GM23338 (cell line): ENCODE results near the gene PIK3CB. TPM values are rescaled to one million over a fixed set of nuclear protein-coding genes. Genes with fewer than 3 reads are reported as not detected.

Experiments
- ATAC-seq: fragments of 200-7000 bp; cut with Tn5 transposase; 3 replicates; pipeline ENCODE4 v1.9.1; 2020
- DNase-seq: peaks from one replicate; pipeline ENCODE4 v3.0.0-alpha.2; 2015; ENCODE audit warnings: low spot score
- H2AFZ ChIP-seq: fragments of 200-600 bp; sonication (generic); 2 replicates; pipeline ENCODE4 v1.8.0; 2016; ENCODE audit warnings: antibody characterized with exemption, mild to moderate bottlenecking, moderate library complexity
- H3F3A ChIP-seq: fragments of 200-600 bp; sonication (generic); replicated peaks from 2 replicates; pipeline ENCODE4 v1.8.0; 2017; ENCODE audit warnings: antibody characterized with exemption, mixed run types, low read depth
- H3K27ac ChIP-seq: fragments of 200-600 bp; sonication (generic); 2 replicates; pipeline ENCODE4 v1.6.1; 2016; ENCODE audit warnings: low read depth
- H3K27me3 ChIP-seq: fragments of 200-600 bp; sonication (generic); 2 replicates; pipeline ENCODE4 v1.8.0; 2016; ENCODE audit warnings: mild to moderate bottlenecking, mixed run types, moderate library complexity; ENCODE audit not compliant: insufficient read depth
- H3K36me3 ChIP-seq: fragments of 200-600 bp; sonication (generic); 2 replicates; pipeline ENCODE4 v1.8.0; 2016; ENCODE audit warnings: mild to moderate bottlenecking; ENCODE audit not compliant: insufficient read depth
- H3K4me1 ChIP-seq: fragments of 200-600 bp; sonication (generic); 2 replicates; pipeline ENCODE4 v1.8.0; 2016; ENCODE audit warnings: mild to moderate bottlenecking, moderate library complexity; ENCODE audit not compliant: insufficient read depth
- H3K4me2 ChIP-seq: fragments of 200-600 bp; sonication (generic); 2 replicates; pipeline ENCODE4 v1.7.1; 2017; ENCODE audit warnings: mixed run types
- H3K4me3 ChIP-seq: fragments of 200-600 bp; sonication (generic); 2 replicates; pipeline ENCODE4 v1.6.1; 2016; ENCODE audit warnings: mixed run types
- H3K79me2 ChIP-seq: fragments of 200-600 bp; sonication (generic); replicated peaks from 2 replicates; pipeline ENCODE4 v1.8.0; 2017; ENCODE audit warnings: mild to moderate bottlenecking; ENCODE audit not compliant: insufficient read depth
- H3K9me2 ChIP-seq: fragments of 200-600 bp; sonication (generic); 2 replicates; pipeline ENCODE4 v1.8.0; 2017; ENCODE audit not compliant: insufficient read depth
- H4K20me1 ChIP-seq: fragments of 200-600 bp; sonication (generic); replicated peaks from 2 replicates; pipeline ENCODE4 v1.8.0; 2017; ENCODE audit warnings: mild to moderate bottlenecking; ENCODE audit not compliant: insufficient read depth
- H3K27ac Mint-ChIP-seq: 2 replicates; pipeline ENCODE4 v1.8.0; 2020; ENCODE audit warnings: inconsistent platforms, mild to moderate bottlenecking, moderate library complexity, mixed read lengths
- H3K27me3 Mint-ChIP-seq: 3 replicates; pipeline ENCODE4 v1.8.0; 2022; ENCODE audit warnings: low read depth, mild to moderate bottlenecking, moderate library complexity, mixed read lengths, inconsistent platforms; ENCODE audit not compliant: insufficient read depth, poor library complexity
- H3K36me3 Mint-ChIP-seq: 3 replicates; pipeline ENCODE4 v1.8.0; 2021; ENCODE audit warnings: low read depth, mild to moderate bottlenecking, inconsistent platforms, moderate library complexity, mixed read lengths
- H3K4me1 Mint-ChIP-seq: 3 replicates; pipeline ENCODE4 v1.8.0; 2020; ENCODE audit warnings: mild to moderate bottlenecking, inconsistent platforms, mixed read lengths
- H3K4me3 Mint-ChIP-seq: 3 replicates; pipeline ENCODE4 v1.8.0; 2021; ENCODE audit warnings: moderate library complexity, mild to moderate bottlenecking, inconsistent platforms, mixed read lengths
- H3K9me3 Mint-ChIP-seq: 3 replicates; pipeline ENCODE4 v1.8.0; 2020; ENCODE audit warnings: moderate library complexity, mild to moderate bottlenecking, inconsistent platforms, mixed read lengths
- CREB1 ChIP-seq: fragments of 250-450 bp; sonication (Bioruptor Pico); IDR thresholded peaks from 2 replicates; pipeline ENCODE4 v1.5.0; 2020; ENCODE audit warnings: low read depth, mild to moderate bottlenecking, moderate library complexity
- EZH2 ChIP-seq: fragments of 200-600 bp; sonication (generic); IDR thresholded peaks from one replicate; pipeline ENCODE4 v1.8.0; 2017; ENCODE audit warnings: antibody characterized with exemption, mild to moderate bottlenecking, low read depth; ENCODE audit not compliant: unreplicated experiment
- JUNB ChIP-seq: IDR thresholded peaks from one replicate; pipeline ENCODE4 v1.6.1; 2016; ENCODE audit warnings: antibody characterized with exemption; ENCODE audit not compliant: unreplicated experiment
- NANOG ChIP-seq: IDR thresholded peaks from 2 replicates; pipeline ENCODE4 v1.6.1; 2016; ENCODE audit warnings: antibody characterized with exemption, borderline replicate concordance
- POLR2AphosphoS5 ChIP-seq: IDR thresholded peaks from 2 replicates; pipeline ENCODE4 v1.6.1; 2016; ENCODE audit warnings: antibody characterized with exemption, low read depth
- STAT1 ChIP-seq: IDR thresholded peaks from one replicate; pipeline ENCODE4 v1.6.1; 2016; ENCODE audit warnings: antibody characterized with exemption; ENCODE audit not compliant: unreplicated experiment
- ZNF114 ChIP-seq: fragments of 250-450 bp; sonication (Bioruptor Pico); IDR thresholded peaks from 2 replicates; pipeline ENCODE4 v1.5.0; 2020; ENCODE audit warnings: mild to moderate bottlenecking, moderate library complexity
- ZNF331 ChIP-seq: fragments of 250-450 bp; sonication (Bioruptor Pico); IDR thresholded peaks from 2 replicates; pipeline ENCODE4 v1.5.0; 2020; ENCODE audit warnings: low read depth, mild to moderate bottlenecking, moderate library complexity
- polyA plus RNA-seq: library from polyadenylated mRNA; unstranded; fragments of >200 nt; fragmentation: Nextera tagmentation; extraction: Ambion mirVana; gene quantifications from 2 replicates; pipeline ENCODE4 v1.2.1, GENCODE V29; 2016
- total RNA-seq: library from RNA; depleted of rRNA; stranded (reverse); fragments of >200 nt; shearing (Covaris generic); gene quantifications from 2 replicates; pipeline ENCODE4 v1.2.3, GENCODE V29; 2014
- TF ChIP-seq, protein P1 (sequence below): fragments of 250-450 bp; sonication (Bioruptor Pico); IDR thresholded peaks from 2 replicates; pipeline ENCODE4 v1.5.0; 2020; ENCODE audit warnings: mild to moderate bottlenecking, moderate library complexity
- TF ChIP-seq, protein P2 (sequence below): IDR thresholded peaks from one replicate; pipeline ENCODE4 v1.6.1; 2018; ENCODE audit warnings: antibody characterized with exemption; ENCODE audit not compliant: unreplicated experiment
- TF ChIP-seq, protein P3 (sequence below): IDR thresholded peaks from 2 replicates; pipeline ENCODE4 v1.6.1; 2016; ENCODE audit warnings: antibody characterized with exemption

PIK3CB gene
- total and polyA plus RNA-seq, 2 experiments from 2014 or later, result 13.3 to 32.4 TPM

DNA sequence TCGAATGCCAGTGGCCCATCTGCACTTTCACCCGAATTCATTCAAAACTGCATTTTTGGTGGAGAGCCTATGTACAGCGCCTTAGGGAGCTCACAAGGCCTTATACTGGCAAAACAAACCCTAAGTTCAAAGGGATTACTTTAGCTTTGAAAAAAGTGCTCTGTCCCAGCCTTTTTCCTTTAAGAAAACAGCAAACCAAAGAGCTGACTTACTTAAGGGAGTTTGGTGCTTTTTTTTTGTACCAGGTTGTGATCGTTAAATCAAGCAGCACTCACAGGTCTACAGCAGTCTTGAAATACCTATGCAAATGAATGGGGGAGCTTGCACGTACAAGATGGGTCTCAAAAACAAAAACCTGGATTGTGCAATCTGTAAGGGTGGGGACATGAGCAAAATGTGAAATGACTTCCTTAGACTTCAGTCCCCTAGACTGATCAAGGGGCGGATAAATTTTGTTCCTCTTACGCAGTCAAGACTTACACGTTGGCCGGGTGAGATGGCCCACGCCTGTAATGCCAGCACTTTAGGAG lies 11.6 kb upstream of the PIK3CB start:
- TF ChIP-seq, protein P1, sequence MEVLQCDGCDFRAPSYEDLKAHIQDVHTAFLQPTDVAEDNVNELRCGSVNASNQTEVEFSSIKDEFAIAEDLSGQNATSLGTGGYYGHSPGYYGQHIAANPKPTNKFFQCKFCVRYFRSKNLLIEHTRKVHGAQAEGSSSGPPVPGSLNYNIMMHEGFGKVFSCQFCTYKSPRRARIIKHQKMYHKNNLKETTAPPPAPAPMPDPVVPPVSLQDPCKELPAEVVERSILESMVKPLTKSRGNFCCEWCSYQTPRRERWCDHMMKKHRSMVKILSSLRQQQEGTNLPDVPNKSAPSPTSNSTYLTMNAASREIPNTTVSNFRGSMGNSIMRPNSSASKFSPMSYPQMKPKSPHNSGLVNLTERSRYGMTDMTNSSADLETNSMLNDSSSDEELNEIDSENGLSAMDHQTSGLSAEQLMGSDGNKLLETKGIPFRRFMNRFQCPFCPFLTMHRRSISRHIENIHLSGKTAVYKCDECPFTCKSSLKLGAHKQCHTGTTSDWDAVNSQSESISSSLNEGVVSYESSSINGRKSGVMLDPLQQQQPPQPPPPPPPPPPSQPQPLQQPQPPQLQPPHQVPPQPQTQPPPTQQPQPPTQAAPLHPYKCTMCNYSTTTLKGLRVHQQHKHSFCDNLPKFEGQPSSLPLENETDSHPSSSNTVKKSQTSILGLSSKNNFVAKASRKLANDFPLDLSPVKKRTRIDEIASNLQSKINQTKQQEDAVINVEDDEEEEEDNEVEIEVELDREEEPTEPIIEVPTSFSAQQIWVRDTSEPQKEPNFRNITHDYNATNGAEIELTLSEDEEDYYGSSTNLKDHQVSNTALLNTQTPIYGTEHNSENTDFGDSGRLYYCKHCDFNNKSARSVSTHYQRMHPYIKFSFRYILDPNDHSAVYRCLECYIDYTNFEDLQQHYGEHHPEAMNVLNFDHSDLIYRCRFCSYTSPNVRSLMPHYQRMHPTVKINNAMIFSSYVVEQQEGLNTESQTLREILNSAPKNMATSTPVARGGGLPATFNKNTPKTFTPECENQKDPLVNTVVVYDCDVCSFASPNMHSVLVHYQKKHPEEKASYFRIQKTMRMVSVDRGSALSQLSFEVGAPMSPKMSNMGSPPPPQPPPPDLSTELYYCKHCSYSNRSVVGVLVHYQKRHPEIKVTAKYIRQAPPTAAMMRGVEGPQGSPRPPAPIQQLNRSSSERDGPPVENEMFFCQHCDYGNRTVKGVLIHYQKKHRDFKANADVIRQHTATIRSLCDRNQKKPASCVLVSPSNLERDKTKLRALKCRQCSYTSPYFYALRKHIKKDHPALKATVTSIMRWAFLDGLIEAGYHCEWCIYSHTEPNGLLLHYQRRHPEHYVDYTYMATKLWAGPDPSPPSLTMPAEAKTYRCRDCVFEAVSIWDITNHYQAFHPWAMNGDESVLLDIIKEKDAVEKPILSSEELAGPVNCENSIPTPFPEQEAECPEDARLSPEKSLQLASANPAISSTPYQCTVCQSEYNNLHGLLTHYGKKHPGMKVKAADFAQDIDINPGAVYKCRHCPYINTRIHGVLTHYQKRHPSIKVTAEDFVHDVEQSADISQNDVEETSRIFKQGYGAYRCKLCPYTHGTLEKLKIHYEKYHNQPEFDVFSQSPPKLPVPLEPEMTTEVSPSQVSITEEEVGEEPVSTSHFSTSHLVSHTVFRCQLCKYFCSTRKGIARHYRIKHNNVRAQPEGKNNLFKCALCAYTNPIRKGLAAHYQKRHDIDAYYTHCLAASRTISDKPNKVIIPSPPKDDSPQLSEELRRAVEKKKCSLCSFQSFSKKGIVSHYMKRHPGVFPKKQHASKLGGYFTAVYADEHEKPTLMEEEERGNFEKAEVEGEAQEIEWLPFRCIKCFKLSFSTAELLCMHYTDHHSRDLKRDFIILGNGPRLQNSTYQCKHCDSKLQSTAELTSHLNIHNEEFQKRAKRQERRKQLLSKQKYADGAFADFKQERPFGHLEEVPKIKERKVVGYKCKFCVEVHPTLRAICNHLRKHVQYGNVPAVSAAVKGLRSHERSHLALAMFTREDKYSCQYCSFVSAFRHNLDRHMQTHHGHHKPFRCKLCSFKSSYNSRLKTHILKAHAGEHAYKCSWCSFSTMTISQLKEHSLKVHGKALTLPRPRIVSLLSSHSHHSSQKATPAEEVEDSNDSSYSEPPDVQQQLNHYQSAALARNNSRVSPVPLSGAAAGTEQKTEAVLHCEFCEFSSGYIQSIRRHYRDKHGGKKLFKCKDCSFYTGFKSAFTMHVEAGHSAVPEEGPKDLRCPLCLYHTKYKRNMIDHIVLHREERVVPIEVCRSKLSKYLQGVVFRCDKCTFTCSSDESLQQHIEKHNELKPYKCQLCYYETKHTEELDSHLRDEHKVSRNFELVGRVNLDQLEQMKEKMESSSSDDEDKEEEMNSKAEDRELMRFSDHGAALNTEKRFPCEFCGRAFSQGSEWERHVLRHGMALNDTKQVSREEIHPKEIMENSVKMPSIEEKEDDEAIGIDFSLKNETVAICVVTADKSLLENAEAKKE, result no peak
- TF ChIP-seq POLR2AphosphoS5 (no peak), EZH2 (no peak), CREB1 (no peak), ZNF331 (no peak), JUNB (no peak), NANOG (no peak), ZNF114 (no peak), STAT1 (no peak)
- TF ChIP-seq, protein P2, sequence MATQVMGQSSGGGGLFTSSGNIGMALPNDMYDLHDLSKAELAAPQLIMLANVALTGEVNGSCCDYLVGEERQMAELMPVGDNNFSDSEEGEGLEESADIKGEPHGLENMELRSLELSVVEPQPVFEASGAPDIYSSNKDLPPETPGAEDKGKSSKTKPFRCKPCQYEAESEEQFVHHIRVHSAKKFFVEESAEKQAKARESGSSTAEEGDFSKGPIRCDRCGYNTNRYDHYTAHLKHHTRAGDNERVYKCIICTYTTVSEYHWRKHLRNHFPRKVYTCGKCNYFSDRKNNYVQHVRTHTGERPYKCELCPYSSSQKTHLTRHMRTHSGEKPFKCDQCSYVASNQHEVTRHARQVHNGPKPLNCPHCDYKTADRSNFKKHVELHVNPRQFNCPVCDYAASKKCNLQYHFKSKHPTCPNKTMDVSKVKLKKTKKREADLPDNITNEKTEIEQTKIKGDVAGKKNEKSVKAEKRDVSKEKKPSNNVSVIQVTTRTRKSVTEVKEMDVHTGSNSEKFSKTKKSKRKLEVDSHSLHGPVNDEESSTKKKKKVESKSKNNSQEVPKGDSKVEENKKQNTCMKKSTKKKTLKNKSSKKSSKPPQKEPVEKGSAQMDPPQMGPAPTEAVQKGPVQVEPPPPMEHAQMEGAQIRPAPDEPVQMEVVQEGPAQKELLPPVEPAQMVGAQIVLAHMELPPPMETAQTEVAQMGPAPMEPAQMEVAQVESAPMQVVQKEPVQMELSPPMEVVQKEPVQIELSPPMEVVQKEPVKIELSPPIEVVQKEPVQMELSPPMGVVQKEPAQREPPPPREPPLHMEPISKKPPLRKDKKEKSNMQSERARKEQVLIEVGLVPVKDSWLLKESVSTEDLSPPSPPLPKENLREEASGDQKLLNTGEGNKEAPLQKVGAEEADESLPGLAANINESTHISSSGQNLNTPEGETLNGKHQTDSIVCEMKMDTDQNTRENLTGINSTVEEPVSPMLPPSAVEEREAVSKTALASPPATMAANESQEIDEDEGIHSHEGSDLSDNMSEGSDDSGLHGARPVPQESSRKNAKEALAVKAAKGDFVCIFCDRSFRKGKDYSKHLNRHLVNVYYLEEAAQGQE, result no peak
- TF ChIP-seq, protein P3, sequence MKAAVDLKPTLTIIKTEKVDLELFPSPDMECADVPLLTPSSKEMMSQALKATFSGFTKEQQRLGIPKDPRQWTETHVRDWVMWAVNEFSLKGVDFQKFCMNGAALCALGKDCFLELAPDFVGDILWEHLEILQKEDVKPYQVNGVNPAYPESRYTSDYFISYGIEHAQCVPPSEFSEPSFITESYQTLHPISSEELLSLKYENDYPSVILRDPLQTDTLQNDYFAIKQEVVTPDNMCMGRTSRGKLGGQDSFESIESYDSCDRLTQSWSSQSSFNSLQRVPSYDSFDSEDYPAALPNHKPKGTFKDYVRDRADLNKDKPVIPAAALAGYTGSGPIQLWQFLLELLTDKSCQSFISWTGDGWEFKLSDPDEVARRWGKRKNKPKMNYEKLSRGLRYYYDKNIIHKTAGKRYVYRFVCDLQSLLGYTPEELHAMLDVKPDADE, result no peak
- Histone ChIP-seq H3K4me1 (peaks cover 27% of the 10 kb centered on the region), H2AFZ (no peak overlapping the region), H3F3A (peaks cover 4% of the 10 kb centered on the region; the same call in 1 of the 2 replicates), H3K4me3 (peak overlapping the region; percentile 29; the same call in 1 of the 2 replicates), H4K20me1 (no peaks in the 10 kb centered on the region), H3K27ac (peak overlapping the region; percentile 98), H3K27me3 (no peaks in the 10 kb centered on the region), H3K79me2 (no peaks in the 10 kb centered on the region), H3K36me3 (no peaks in the 10 kb centered on the region), H3K4me2 (peak overlapping the region; percentile 59), H3K9me2 (no peaks in the 10 kb centered on the region)
- Mint-ChIP-seq H3K36me3 (no peaks in the 10 kb centered on the region), H3K27ac (peak overlapping the region; percentile 97), H3K4me1 (peaks cover 36% of the 10 kb centered on the region), H3K27me3 (peaks cover 12% of the 10 kb centered on the region), H3K4me3 (peak overlapping the region; percentile 21; the same call in 1 of the 3 replicates), H3K9me3 (no peaks in the 10 kb centered on the region)
- ATAC-seq (peak; percentile 49), DNase-seq (peak; percentile 80)
